Liver (tissue), 3 donors: ENCODE data around the gene STXBP4.

ENCODE experiments used
- CTCF ChIP-seq: fragments of 150-350 bp; IDR thresholded peaks from 2 replicates; pipeline ENCODE4 v1.5.1; 2017; ENCODE audit warnings: improper control_type of control experiment, low read depth, low read length; ENCODE audit not compliant: missing input control
- FOXA1 ChIP-seq: IDR thresholded peaks from 2 replicates; pipeline ENCODE4 v1.6.1; 2016; ENCODE audit warnings: antibody characterized with exemption
- HNF4A ChIP-seq, 2 donors: conservative IDR thresholded peaks; 2 replicates each; pipeline ENCODE4 v1.6.1; 2016; ENCODE audit warnings: antibody characterized with exemption in 2 of 2, mild to moderate bottlenecking in 2 of 2
- SP1 ChIP-seq: IDR thresholded peaks from 2 replicates; pipeline ENCODE4 v1.6.1; 2018; ENCODE audit warnings: antibody characterized with exemption, mild to moderate bottlenecking
- donor health status: healthy.
- donor health status: healthy.

- TF ChIP-seq CTCF: no peak
- TF ChIP-seq FOXA1: no peak
- no peak for TF ChIP-seq SP1
- TF ChIP-seq HNF4A (conservative IDR thresholded peaks at IDR 0.05): no peak
Measured at GRCh38 chr17:54924405-54924804, 44.2 kb upstream of the STXBP4 start.
